ENCODE results near the gene IBSP. TPM values are rescaled to one million over a fixed set of nuclear protein-coding genes. Genes with fewer than 3 reads are reported as not detected.

Gene IBSP, protein sequence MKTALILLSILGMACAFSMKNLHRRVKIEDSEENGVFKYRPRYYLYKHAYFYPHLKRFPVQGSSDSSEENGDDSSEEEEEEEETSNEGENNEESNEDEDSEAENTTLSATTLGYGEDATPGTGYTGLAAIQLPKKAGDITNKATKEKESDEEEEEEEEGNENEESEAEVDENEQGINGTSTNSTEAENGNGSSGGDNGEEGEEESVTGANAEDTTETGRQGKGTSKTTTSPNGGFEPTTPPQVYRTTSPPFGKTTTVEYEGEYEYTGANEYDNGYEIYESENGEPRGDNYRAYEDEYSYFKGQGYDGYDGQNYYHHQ
- not detected in 2 replicates for total RNA-seq

DNA sequence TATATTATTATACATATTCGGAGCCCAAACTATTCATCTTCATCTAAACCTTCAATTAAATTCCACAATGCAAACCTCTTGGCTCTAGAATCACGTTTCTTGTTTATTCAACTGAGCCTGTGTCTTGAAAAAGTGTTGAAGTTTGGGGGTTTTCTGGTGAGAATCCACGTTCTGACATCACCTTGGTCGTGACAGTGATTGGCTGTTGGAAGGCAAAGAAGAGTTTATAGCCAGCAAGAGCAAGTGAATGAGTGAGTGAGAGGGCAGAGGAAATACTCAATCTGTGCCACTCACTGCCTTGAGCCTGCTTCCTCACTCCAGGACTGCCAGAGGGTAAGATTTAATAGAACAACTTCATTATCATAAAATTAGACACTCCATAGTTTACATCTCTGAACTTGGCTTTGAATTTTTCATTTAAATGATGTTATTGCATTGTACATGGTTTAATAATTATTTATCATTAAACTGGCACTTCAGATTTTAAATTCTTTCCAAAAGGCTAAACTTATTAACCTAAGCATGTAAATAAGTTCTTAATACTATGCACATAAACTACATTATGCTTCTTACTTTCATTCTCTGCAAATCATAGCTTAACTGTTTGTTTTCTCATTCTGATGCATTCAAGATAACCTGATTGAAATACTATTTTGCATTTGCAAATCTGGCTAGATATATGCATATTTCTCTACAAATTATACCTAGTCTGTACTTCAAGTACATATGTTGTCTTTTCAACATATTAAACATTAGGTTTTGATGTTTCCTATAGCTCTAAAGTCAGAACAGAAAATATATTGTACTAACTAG lies at the start of gene IBSP:
Gene IBSP, plus strand, starts transcription at position 254 of the 813 bp plus-strand sequence. CDS start 2,808 bp downstream, outside the sequence.

DNA sequence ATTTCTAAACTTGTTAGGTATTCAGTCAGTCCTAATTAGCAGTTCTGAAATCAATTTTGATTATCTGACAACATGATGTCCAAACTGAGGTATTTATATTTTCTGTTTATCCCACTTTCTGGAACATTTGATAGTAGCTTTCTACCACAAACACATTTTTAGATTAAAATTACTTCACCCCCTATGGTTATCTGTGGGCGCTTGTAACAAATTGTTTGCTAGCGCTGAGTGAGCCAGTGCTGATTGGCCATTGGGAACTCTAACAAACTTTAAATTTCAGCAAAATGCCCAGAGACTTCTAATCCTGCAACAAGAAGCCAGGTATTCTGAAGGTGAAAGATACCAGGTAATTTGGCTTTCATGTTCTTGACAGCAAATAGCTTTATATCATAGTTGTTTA lies 33.3 kb downstream of the IBSP start, which contains the start of gene MEPE:
Gene MEPE, plus strand, starts transcription at position 301 of the 400 bp plus-strand sequence. CDS start 1,746 bp downstream, outside the sequence.

Other genes with a start within 250 kb of the IBSP start
- not detected in 2 replicates for gene DSPP, start 191.0 kb upstream of the IBSP start, total RNA-seq
- not detected in 2 replicates for gene DMP1, start 149.3 kb upstream of the IBSP start, total RNA-seq
- not detected in 2 replicates for gene MEPE, start 33.4 kb downstream of the IBSP start, total RNA-seq
- gene SPP1, start 176.2 kb downstream of the IBSP start, total RNA-seq = not detected in 2 replicates
- gene PKD2, start 208.1 kb downstream of the IBSP start, total RNA-seq = 13.2 and 17.7 TPM in 2 replicates